GM19099 (cell line): Measurements from ENCODE around the gene CLIP2.
A peak's percentile ranks its signal among the peaks of the same experiment; 100 is the strongest.

Experiments
- POLR2A ChIP-seq: IDR thresholded peaks from 3 replicates; pipeline ENCODE4 v1.6.1; 2011; ENCODE audit warnings: low read depth; ENCODE audit not compliant: insufficient read length; ENCODE audit errors: extremely low read depth

Gene CLIP2

DNA sequence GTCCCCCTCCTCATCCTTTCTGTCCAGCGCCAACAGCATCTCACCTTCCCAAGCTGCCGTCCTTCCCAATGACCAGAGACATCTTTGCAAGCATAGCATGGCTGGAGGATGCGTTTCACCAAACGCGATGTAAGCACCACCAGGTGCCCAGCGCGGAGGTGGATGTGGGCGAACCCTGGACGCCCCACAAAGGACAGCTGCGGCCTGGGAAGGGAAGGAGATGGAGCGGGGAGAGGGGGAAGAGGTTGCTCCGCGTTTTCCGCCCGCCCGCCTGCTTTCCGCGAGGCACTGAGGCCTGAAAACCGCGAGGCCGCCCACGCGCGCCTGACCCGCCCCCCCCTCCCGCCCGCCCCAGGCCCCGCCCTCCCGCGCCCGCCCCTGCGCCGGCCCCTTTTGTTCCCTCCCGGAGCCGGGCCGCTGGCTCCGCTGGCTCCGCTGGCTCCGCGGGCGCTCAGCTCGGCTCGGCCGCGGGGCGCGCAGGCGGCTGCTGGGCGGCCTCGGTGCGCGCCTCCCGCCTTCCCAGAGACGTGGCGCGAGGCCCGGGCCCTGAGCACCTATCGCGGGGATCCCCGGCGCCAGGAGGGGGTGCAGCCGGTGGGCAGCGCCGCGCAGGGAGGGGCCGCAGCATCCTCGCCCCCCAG, at the start of gene CLIP2:
Gene CLIP2, plus strand, starts transcription at position 390 of the 641 bp plus-strand sequence. CDS start 28,140 bp downstream, outside the sequence.
- peak; percentile 80 for TF ChIP-seq POLR2A

GRCh38 chr7:74240482-74240881, 48.7 kb upstream of the CLIP2 start:
- TF ChIP-seq POLR2A = no peak

GRCh38 chr7:74242122-74242443, 47.1 kb upstream of the CLIP2 start:
- no peak for TF ChIP-seq POLR2A

DNA sequence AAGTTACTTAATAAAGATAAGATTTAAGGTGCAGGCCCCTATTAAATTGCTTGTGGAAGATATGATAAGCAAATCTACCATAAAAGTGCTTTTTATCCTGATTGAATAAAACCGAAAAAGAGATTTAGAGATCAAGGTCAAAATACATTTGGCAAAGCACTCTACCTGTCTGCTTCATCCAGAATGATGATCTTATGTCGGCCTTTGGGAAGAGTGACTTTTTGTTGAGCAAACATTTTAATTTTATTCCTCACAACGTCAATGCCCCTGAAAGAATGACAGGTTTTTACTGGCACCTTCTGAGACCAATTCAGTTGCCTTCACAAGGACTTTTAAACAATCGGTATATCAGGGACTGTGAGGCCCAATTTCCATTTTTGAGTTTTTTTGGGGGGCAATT, 42.7 kb upstream of the CLIP2 start:
- no peak for TF ChIP-seq POLR2A

DNA sequence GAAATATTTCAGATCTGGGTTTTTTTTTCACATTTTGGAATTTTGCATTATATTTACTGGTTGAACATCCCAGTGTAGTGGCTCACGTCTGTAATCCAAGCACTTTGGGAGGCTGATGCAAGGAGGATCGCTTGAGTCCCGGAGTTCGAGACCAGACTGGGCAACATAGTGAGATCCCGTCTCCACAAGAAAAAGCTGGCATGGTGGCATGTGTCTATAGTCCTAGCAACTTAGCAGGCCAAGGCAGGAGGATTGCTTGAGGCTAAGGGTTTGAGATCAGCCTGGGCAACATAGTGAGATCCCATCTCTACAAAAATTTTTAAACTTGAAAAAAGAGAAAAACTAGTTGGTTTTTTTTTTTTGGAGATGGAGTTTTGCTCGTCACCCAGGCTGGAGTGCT, 41.1 kb upstream of the CLIP2 start:
- TF ChIP-seq POLR2A = no peak

DNA sequence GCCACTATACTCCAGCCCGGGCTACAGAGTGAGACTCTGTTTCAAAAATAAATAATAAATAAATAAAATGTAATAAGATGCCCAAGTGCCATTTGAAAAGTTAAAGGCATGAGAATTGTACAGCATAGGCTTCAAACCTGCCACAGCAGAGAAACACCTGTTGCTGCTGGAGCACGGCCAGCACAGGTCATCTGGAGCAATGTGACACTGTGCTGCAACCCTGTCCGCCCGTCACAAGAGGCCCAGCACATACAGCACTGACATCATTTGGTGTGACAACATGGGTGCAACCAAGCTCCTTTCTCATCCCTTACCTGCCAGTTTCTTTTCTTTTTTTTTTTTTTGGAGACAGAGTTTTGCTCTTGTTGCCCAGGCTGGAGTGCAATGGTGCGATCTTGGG, 36.3 kb upstream of the CLIP2 start:
- no peak for TF ChIP-seq POLR2A

- no peak for TF ChIP-seq POLR2A
These were observed 35.9 kb upstream of the CLIP2 start for GRCh38 chr7:74253331-74253730.

DNA sequence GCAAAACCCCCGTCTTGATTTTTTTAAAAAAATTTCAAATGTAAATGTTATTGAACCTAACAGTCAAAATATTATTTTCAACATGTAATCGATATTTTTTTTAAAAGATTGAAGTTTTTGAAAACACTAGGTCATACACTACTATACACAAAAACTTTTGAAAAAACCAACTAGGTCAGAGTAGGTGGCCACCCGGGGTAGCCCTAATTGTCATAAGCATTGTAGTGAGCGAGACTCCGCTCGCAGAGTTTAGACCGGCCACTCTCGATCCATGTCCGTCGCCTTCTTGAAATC, 35.4 kb upstream of the CLIP2 start:
- no peak for TF ChIP-seq POLR2A

DNA sequence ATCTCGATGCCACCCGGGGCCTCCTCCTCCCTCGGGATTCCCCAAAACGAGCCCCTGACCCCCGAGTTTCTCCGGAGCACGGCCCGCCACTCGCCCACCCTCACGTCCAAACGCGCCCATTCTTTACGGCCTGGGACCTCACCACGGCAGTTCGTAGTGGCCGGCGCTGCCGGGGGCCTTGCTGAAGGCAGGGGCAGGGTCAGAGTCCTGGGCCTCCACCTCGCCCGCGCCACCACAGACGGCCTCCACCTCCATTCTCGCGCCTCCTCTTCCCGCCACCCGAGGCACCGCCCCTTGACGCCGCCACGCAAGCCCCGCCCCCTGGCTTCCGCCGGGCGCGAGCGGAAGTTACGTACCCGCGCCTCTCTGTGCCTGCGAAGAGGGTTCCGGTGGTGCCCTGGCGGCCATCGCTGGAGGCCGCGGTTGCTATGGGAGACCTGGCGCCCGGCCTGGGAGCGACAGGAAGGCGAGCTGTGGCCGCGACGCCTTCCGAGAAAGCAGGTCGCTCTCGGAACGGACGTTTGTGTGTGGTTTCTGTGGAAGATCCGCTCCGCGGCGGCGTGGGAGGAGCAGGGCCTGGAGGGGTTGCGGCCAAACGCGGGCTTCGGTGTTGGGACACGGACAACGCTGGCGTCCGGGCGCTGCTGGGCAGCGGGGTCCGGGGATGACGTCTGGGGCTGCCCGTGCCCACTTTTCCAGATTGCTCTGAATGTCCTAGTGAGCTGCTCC, 34.9 kb upstream of the CLIP2 start, which contains the start of gene RFC2:
Gene RFC2, minus strand, starts transcription at position 271 of the 729 bp plus-strand sequence. Its CDS starts 16 bp downstream, at position 255.
- TF ChIP-seq POLR2A = peak; percentile 78

- TF ChIP-seq POLR2A = no peak
These were observed 34.3 kb upstream of the CLIP2 start for GRCh38 chr7:74254858-74255379.

GRCh38 chr7:74256491-74257408, 32.5 kb upstream of the CLIP2 start:
- no peak for TF ChIP-seq POLR2A

DNA sequence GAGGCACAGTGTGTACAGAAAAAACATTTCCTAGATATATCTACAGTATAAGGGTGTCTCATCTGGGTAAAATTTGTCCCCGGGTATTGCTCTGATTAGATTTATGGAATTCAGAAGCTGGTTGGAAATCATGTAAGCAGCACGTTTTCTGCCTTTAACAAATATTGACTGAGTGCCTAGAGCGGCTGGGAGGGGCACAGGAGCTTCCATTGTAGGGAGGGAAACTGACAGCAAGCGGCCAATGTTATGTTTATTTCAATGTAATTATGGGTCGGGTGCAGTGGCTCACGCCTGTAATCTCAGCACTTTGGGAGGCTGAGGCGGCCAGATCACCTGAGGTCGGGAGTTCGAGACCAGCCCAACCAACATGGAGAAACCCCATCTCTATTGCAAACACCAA, 30.6 kb upstream of the CLIP2 start:
- no peak for TF ChIP-seq POLR2A

DNA sequence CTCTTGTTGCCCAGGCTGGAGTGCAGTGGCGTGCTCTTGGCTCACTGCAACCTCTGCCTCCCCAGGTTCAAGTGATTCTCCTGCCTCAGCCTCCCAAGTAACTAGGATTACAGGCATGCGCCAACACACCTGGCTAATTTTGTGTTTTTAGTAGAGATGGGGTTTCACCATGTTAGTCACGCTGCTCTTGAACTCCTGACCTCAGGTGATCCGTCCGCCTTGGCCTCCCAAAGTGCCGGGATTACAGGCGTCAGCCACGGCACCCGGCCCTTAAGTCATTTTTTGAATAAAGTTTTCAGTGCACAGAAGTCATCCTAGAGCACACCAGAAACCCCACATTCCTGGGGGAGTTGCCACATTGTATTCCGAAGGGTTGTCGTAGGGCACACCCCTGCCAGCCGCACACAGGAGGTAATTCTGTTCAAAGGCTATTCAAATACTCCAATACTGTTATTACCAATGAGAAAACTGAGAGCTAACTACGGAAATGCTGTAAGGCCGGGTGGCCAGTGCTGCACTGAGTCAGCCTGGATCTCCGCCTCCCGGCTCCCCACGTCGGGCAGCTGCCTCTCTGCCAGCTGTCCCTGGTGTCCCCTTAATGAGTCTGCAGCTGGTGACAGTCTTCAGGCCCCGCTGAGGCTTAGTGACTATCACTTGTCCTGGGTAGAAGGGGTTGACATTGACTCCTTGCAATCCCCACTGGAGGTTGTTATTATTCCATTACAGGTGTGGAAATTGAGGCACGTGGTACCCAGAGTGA, 26.4 kb upstream of the CLIP2 start:
- no peak for TF ChIP-seq POLR2A

GRCh38 chr7:74263399-74264120, 25.6 kb upstream of the CLIP2 start:
- no peak for TF ChIP-seq POLR2A
